ENCODE data around the gene SMAD6.
A peak's percentile ranks its signal among the peaks of the same experiment; 100 is the strongest.

The SMAD6 gene

DNA sequence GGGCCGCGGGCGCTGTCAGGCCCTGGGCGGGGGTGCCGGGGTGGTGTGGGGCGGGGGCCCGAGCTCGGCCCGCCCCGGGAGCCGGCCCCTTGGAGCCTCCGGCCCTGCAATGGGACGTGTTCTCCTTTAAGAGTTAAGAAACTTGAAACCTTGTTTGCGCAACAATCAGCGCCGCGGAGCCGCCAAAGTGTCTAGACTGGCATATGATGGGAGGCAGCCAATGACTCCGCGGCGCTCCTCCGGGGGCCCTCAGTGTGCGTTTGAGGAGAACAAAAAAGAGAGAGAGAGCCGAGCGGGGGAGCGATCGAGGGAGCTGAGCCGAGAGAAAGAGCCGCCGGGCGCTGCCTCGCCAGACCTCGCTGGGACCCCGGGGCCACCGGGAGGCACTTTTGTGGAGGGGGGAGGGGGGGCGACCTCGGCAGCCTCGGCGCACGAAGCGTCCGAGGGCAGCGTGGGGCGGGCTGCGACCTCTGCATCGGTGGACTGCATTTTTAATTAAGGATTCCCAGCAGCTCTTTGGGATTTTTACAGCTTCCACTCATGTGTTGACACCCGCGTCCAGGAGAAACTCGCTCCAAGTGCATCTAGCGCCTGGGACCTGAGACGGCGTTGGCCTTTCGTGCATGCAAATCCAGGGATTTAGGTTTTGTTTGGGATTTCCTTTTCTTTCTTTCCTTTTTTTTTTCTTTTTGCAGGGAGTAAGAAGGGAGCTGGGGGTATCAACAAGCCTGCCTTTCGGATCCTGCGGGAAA, at the start of gene SMAD6:
SMAD6 (plus strand) TSS at position 202 of the 752 bp plus-strand sequence. CDS start 1,023 bp downstream, outside the sequence.
- H3K9me3 ChIP-seq (ENCODE audit: control insufficient read depth in 1 of 2, low read length in 2 of 2): no peaks in the 10 kb centered on the region
- peaks cover 24 to 37% of the 10 kb centered on the region in 2 donors for H3K4me1 ChIP-seq (ENCODE audit: control insufficient read depth in 1 of 2, insufficient read depth in 2 of 2, low read length in 2 of 2)
- H3K27me3 ChIP-seq (ENCODE audit: low read depth, low read length): no peaks in the 10 kb centered on the region
- no peaks in the 10 kb centered on the region for H3K36me3 ChIP-seq (ENCODE audit: control insufficient read depth in 1 of 2, insufficient read depth in 2 of 2, low read length in 2 of 2)
- H3K27ac ChIP-seq (ENCODE audit: low read length): peak within 1 kb of the TSS; percentile 39
- peak within 1 kb of the TSS; percentile 76 to 92 for H3K4me3 ChIP-seq (ENCODE audit: low read depth in 1 of 2, low read length in 2 of 2)

DNA sequence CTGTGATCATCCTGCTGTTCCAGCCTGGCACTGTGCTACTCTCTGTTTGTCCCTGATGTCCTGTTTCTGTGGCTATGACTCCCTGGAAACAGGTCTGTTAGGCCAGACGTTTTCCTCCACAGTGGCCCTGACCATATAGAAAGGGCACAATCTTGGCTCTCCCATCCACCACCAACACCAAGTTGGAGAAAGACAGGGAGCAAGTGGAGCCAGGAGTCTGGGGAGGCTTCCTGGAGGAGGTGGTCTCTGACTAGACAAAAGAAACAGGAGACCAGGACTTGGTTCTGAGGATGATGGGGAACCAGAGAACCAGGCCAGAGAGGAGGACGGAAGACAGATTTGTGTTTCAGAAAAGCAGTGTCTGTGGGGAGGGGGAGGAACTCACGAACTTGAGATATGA, 49.2 kb upstream of the SMAD6 start:
- no peaks in the 10 kb centered on the region for H3K9me3 ChIP-seq (ENCODE audit: control insufficient read depth in 1 of 2, low read length in 2 of 2)

DNA sequence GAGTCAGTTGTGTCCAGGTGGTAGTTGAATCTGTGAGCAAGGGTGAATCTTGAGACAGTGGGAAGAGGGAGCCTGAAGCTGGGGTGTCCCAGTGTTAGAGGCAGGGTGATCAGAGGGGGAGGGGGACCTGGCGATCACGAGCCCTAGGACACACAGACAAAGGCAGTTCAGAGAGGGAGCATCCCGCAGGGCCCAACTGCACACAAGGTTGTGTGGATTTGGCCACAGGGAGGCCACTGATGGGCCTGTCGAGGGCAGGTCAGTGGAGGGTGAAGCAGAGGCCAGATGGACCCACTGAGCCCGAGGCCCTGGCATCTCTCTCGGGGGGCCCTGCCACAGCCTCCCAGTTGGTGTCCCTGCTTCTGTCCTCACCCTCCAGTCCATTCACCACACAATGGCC, 48.6 kb upstream of the SMAD6 start:
- no peaks in the 10 kb centered on the region for H3K9me3 ChIP-seq (ENCODE audit: control insufficient read depth in 1 of 2, low read length in 2 of 2)

More for the DNA sequence above, 49.2 kb upstream of the SMAD6 start:
- no peaks in the 10 kb centered on the region for H3K27me3 ChIP-seq (ENCODE audit: low read depth, low read length)
- H3K4me1 ChIP-seq (ENCODE audit: control insufficient read depth in 1 of 2, insufficient read depth in 2 of 2, low read length in 2 of 2): no peaks in the 10 kb centered on the region
- no peak overlapping the region for H3K27ac ChIP-seq (ENCODE audit: low read length)
- no peaks in the 10 kb centered on the region for H3K36me3 ChIP-seq (ENCODE audit: control insufficient read depth in 1 of 2, insufficient read depth in 2 of 2, low read length in 2 of 2)
- no peak overlapping the region for H3K4me3 ChIP-seq (ENCODE audit: low read depth in 1 of 2, low read length in 2 of 2)

DNA sequence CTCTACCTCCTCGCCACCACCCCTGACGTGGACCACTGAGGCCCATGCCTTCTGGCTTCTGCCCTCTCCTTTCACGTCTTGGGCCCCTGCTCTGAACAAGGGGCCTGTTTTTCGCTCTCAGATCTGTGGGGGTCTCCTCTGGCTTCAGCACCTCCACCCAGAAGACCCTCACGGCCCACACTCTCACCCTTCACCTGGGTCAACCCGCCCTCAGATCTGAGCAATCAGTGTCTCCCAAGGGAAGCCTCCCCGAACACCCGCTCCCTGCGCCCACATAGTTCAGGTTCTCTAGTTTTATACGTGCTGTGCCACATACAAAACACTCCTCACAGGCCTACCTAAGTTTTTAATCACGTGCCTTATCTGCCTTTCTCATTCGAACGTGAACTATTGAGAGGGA, 48.2 kb upstream of the SMAD6 start:
- Histone ChIP-seq H3K27ac (ENCODE audit: low read length) (no peak overlapping the region), H3K4me3 (ENCODE audit: low read depth in 1 of 2, low read length in 2 of 2) (no peak overlapping the region), H3K27me3 (ENCODE audit: low read depth, low read length) (no peaks in the 10 kb centered on the region), H3K9me3 (ENCODE audit: control insufficient read depth in 1 of 2, low read length in 2 of 2) (no peaks in the 10 kb centered on the region), H3K36me3 (ENCODE audit: control insufficient read depth in 1 of 2, insufficient read depth in 2 of 2, low read length in 2 of 2) (no peaks in the 10 kb centered on the region), H3K4me1 (ENCODE audit: control insufficient read depth in 1 of 2, insufficient read depth in 2 of 2, low read length in 2 of 2) (no peaks in the 10 kb centered on the region)

More for the DNA sequence above, 48.6 kb upstream of the SMAD6 start:
- Histone ChIP-seq H3K27ac (ENCODE audit: low read length) (no peak overlapping the region), H3K4me3 (ENCODE audit: low read depth in 1 of 2, low read length in 2 of 2) (no peak overlapping the region), H3K27me3 (ENCODE audit: low read depth, low read length) (no peaks in the 10 kb centered on the region), H3K36me3 (ENCODE audit: control insufficient read depth in 1 of 2, insufficient read depth in 2 of 2, low read length in 2 of 2) (no peaks in the 10 kb centered on the region), H3K4me1 (ENCODE audit: control insufficient read depth in 1 of 2, insufficient read depth in 2 of 2, low read length in 2 of 2) (no peaks in the 10 kb centered on the region)

DNA sequence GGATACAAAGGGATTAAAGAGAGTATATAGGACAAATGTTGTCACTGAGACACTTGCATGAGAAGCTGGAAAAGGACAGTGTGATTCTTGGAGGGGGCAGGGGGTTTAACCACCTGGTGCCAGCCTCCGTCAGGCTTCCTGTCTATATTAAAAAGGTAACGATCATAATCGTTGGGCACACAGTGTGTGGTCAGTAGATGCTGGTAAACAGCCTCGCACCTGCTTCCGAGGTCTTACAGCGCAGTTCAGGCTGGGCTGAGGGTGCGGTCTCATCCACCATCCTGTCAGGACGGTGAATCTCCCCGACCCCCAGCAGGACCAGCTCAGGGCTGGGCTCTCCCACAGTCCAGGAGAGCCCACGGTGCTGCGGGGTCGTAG, 47.7 kb upstream of the SMAD6 start:
- Histone ChIP-seq H3K4me1 (ENCODE audit: control insufficient read depth in 1 of 2, insufficient read depth in 2 of 2, low read length in 2 of 2) (no peaks in the 10 kb centered on the region), H3K4me3 (ENCODE audit: low read depth in 1 of 2, low read length in 2 of 2) (no peak overlapping the region), H3K27me3 (ENCODE audit: low read depth, low read length) (no peaks in the 10 kb centered on the region), H3K27ac (ENCODE audit: low read length) (no peak overlapping the region), H3K9me3 (ENCODE audit: control insufficient read depth in 1 of 2, low read length in 2 of 2) (no peaks in the 10 kb centered on the region), H3K36me3 (ENCODE audit: control insufficient read depth in 1 of 2, insufficient read depth in 2 of 2, low read length in 2 of 2) (no peaks in the 10 kb centered on the region)

DNA sequence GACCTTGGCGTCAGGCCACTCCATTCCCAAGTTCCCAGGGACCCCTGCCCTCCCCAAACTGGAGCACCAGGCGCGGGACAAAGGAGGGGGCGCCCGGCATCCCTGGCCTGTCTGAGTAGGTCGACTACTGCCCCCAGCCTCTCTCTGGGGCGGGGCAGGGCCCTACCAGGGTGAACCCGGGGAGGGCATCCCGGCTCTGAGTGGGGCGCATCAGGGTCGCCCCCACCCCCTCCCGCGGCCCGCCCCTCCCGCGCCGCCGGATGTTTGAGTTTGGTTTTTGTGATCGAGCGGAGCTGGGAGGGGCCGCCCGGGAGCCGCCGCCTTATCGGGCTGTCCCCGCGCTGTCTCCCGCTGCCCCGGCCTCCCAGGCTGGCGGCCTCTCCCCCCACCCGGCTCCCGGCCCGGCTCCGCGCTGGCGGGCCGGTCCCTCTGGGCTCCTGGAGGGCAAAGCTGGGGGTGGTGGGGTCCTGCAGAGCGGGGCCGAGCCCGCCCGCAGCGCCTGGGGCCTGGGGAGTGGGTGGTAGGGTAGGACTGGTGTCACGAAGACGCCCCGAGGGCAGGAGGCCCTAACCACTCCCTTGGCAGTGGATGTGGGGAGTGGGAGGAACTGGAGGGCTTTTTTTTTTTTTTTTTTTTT, 47.2 kb upstream of the SMAD6 start:
- Histone ChIP-seq H3K27ac (ENCODE audit: low read length) (no peak overlapping the region), H3K4me1 (ENCODE audit: control insufficient read depth in 1 of 2, insufficient read depth in 2 of 2, low read length in 2 of 2) (no peaks in the 10 kb centered on the region), H3K27me3 (ENCODE audit: low read depth, low read length) (no peaks in the 10 kb centered on the region), H3K36me3 (ENCODE audit: control insufficient read depth in 1 of 2, insufficient read depth in 2 of 2, low read length in 2 of 2) (no peaks in the 10 kb centered on the region), H3K4me3 (ENCODE audit: low read depth in 1 of 2, low read length in 2 of 2) (peak overlapping the region in 1 of 2 donors; percentile 10), H3K9me3 (ENCODE audit: control insufficient read depth in 1 of 2, low read length in 2 of 2) (no peaks in the 10 kb centered on the region)

GRCh38 chr15:66655511-66655910, 46.5 kb upstream of the SMAD6 start:
- no peaks in the 10 kb centered on the region for H3K4me1 ChIP-seq (ENCODE audit: control insufficient read depth in 1 of 2, insufficient read depth in 2 of 2, low read length in 2 of 2)
- no peak overlapping the region for H3K27ac ChIP-seq (ENCODE audit: low read length)

GRCh38 chr15:66655997-66656396, 46.0 kb upstream of the SMAD6 start:
- no peak overlapping the region for H3K27ac ChIP-seq (ENCODE audit: low read length)
- H3K9me3 ChIP-seq (ENCODE audit: control insufficient read depth in 1 of 2, low read length in 2 of 2): no peaks in the 10 kb centered on the region
- H3K4me1 ChIP-seq (ENCODE audit: control insufficient read depth in 1 of 2, insufficient read depth in 2 of 2, low read length in 2 of 2): no peaks in the 10 kb centered on the region
- H3K27me3 ChIP-seq (ENCODE audit: low read depth, low read length): no peaks in the 10 kb centered on the region
- H3K36me3 ChIP-seq (ENCODE audit: control insufficient read depth in 1 of 2, insufficient read depth in 2 of 2, low read length in 2 of 2): no peaks in the 10 kb centered on the region
- no peak overlapping the region for H3K4me3 ChIP-seq (ENCODE audit: low read depth in 1 of 2, low read length in 2 of 2)

More at GRCh38 chr15:66655511-66655910, 46.5 kb upstream of the SMAD6 start:
- no peaks in the 10 kb centered on the region for H3K27me3 ChIP-seq (ENCODE audit: low read depth, low read length)
- H3K9me3 ChIP-seq (ENCODE audit: control insufficient read depth in 1 of 2, low read length in 2 of 2): no peaks in the 10 kb centered on the region
- no peak overlapping the region for H3K4me3 ChIP-seq (ENCODE audit: low read depth in 1 of 2, low read length in 2 of 2)
- H3K36me3 ChIP-seq (ENCODE audit: control insufficient read depth in 1 of 2, insufficient read depth in 2 of 2, low read length in 2 of 2): no peaks in the 10 kb centered on the region

DNA sequence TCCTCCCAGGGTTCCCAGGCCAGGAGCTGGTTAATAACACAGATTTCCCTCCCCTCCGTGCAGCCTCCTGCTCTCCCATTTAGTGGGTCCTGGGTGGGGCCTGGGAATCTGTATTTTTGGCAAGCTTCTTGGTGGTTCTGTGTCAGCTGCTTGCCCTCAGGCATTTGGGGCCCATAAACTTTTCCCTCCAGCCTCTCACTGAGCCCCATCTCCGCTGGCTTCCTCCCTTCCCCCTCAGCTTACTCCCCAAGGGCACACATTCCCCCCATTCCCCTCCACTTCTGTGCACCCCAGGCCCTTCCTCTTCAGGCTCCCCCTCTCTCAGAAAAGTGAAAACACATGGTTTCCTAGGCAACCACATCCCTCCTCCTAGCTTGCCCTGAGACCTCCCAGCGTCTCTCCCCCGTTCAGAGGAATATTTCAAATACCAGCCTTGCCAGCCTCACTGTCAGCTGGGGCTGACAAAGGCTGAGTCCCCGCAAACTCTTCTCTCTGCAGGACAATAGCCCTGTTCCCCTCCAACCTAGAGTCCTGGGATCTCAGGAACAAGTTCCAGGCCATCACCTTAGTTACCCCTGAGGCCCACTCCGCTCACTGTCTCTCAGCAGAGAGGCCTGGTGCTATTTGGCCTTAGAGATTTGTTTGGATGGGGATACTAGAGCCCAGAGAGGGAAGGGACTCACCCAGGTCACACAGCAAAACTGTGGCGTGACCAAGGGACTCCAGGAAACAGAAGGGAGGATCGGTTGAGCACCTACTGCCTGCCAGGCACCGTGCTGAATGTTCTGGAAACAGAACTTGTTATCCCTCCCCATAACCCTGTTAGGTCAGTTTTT, 44.6 kb upstream of the SMAD6 start:
- H3K4me3 ChIP-seq (ENCODE audit: low read depth in 1 of 2, low read length in 2 of 2): no peak overlapping the region
- H3K27ac ChIP-seq (ENCODE audit: low read length): no peak overlapping the region
- H3K9me3 ChIP-seq (ENCODE audit: control insufficient read depth in 1 of 2, low read length in 2 of 2): no peaks in the 10 kb centered on the region
- H3K4me1 ChIP-seq (ENCODE audit: control insufficient read depth in 1 of 2, insufficient read depth in 2 of 2, low read length in 2 of 2): no peaks in the 10 kb centered on the region
- H3K27me3 ChIP-seq (ENCODE audit: low read depth, low read length): no peaks in the 10 kb centered on the region
- H3K36me3 ChIP-seq (ENCODE audit: control insufficient read depth in 1 of 2, insufficient read depth in 2 of 2, low read length in 2 of 2): no peaks in the 10 kb centered on the region

DNA sequence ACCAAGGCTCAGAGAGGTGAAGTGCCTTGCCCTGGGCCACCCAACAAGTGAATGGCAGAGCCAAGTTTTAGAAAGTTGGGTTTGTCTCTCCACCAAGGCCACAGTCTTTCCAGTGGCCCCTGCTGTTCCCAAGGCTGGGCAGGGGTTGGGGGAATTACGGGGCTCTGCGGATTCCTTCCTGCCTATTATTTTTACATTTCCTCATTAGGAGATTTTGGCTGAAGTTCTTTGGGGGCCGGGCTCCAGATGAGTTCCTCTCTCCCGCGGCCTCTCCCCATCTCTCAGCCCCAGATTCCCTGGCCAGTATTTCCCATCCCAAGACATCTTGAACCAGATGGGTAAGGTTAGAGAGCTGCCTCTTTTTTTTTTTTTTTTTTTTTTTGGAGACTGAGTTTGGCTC, 44.0 kb upstream of the SMAD6 start:
- Histone ChIP-seq H3K4me3 (ENCODE audit: low read depth in 1 of 2, low read length in 2 of 2) (no peak overlapping the region), H3K36me3 (ENCODE audit: control insufficient read depth in 1 of 2, insufficient read depth in 2 of 2, low read length in 2 of 2) (no peaks in the 10 kb centered on the region), H3K9me3 (ENCODE audit: control insufficient read depth in 1 of 2, low read length in 2 of 2) (no peaks in the 10 kb centered on the region), H3K27ac (ENCODE audit: low read length) (no peak overlapping the region), H3K4me1 (ENCODE audit: control insufficient read depth in 1 of 2, insufficient read depth in 2 of 2, low read length in 2 of 2) (no peaks in the 10 kb centered on the region), H3K27me3 (ENCODE audit: low read depth, low read length) (no peaks in the 10 kb centered on the region)

- Histone ChIP-seq H3K27me3 (ENCODE audit: low read depth, low read length) (no peaks in the 10 kb centered on the region), H3K4me1 (ENCODE audit: control insufficient read depth in 1 of 2, insufficient read depth in 2 of 2, low read length in 2 of 2) (no peaks in the 10 kb centered on the region), H3K36me3 (ENCODE audit: control insufficient read depth in 1 of 2, insufficient read depth in 2 of 2, low read length in 2 of 2) (no peaks in the 10 kb centered on the region), H3K4me3 (ENCODE audit: low read depth in 1 of 2, low read length in 2 of 2) (no peak overlapping the region), H3K9me3 (ENCODE audit: control insufficient read depth in 1 of 2, low read length in 2 of 2) (no peaks in the 10 kb centered on the region), H3K27ac (ENCODE audit: low read length) (no peak overlapping the region)
Measured at GRCh38 chr15:66658855-66659254, 43.2 kb upstream of the SMAD6 start.
